Ecto neural progenitor cell (in vitro differentiated cells): ENCODE measurements around the gene TNFAIP8L1.

Experiments
- DNase-seq: peaks from one replicate; pipeline ENCODE4 v3.0.0-alpha.2; 2018; ENCODE audit warnings: low spot score

The TNFAIP8L1 gene

DNA sequence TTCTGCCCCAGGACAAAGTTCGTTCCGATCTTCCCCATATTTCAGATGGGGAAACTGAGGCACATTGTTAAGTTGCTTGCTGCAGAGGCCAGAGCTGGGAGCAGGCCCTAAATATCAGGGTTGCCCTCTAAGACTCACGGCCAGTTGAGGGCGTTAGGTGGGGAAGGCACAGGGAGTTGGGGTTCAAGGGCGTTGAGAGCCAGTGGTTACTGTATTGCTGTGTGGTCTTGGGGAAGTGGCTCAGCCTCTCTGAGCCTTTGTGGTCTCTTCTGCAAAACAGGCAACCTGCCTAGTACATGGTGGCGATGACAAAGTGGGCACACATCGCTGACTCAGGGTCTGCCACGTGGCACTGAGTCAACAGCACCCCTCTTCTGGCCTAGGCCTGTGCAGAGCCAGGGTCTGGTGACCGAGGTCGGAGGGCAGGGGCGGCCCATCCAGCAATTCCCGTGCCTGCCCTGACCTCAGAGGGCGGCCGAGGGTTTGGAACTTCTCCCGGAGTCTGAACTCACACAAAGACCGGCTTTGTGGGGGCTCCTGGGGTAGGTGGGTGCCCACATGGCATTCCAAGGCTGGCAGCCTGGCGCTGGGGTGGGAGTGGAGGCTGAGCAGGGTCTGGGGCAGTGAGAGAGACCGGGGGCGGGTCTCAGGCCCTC, 10.2 kb downstream of the TNFAIP8L1 start:
- DNase-seq, result no peak

DNA sequence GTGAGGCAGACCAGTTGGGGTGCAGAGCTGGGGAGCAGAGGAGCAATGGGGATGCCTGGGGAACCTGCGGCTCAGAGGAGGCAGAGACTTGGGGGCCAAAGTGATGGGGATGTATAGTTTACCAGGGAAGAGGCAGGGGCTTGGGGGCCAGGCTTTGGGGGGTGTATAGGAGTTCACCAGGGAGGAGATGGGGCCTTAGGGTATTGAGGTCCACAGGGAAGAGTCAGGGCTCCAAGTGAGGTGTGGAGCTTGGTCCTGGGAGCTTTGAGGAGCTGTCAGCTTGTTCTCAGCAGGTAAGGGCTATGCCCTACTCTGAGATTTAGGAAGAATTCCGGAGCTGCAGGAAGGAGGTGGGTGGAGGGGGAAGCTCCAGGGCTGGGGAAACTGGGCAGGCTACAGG, 10.8 kb downstream of the TNFAIP8L1 start:
- DNase-seq, result no peak

DNA sequence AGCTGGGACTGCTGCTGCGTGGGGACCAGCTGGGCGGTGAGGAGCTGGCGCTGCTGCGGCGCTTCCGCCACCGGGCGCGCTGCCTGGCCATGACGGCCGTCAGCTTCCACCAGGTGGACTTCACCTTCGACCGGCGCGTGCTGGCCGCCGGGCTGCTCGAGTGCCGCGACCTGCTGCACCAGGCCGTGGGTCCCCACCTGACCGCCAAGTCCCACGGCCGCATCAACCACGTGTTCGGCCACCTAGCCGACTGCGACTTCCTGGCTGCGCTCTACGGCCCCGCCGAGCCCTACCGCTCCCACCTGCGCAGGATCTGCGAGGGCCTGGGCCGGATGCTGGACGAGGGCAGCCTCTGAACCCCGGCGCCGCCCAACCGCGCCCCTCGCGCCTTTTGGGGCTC, 12.8 kb downstream of the TNFAIP8L1 start:
- no peak for DNase-seq

DNA sequence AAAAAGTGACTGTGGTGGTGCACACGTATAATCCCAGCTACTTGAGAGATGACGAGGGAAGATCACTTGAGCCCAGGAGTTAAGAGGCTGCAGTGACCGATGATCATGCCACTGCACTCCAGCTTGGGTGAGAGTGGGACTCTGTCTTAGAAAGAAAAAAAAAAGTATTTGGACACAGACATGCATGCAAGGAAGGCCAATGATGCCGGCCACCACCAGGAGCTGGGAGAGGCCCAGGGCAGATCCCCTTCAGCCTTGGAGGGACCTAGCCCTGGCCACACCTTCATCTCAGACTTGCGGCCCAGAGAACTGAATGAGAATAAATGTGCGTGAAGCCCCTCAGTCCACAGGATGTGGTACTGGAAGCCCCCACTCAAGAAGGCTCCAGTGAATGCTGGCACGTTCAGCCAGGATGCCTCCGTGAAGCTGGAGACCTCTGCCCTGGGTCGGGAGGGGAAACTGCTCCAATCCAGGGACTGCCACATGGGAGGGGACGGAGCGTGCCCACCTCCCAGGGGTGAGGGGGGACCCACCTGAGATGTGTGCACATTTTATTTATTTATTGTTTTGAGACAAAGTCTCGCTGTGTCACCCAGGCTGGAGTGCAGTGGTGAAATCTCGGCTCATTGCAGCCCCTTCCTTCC, 14.6 kb downstream of the TNFAIP8L1 start:
- DNase-seq, result no peak

DNA sequence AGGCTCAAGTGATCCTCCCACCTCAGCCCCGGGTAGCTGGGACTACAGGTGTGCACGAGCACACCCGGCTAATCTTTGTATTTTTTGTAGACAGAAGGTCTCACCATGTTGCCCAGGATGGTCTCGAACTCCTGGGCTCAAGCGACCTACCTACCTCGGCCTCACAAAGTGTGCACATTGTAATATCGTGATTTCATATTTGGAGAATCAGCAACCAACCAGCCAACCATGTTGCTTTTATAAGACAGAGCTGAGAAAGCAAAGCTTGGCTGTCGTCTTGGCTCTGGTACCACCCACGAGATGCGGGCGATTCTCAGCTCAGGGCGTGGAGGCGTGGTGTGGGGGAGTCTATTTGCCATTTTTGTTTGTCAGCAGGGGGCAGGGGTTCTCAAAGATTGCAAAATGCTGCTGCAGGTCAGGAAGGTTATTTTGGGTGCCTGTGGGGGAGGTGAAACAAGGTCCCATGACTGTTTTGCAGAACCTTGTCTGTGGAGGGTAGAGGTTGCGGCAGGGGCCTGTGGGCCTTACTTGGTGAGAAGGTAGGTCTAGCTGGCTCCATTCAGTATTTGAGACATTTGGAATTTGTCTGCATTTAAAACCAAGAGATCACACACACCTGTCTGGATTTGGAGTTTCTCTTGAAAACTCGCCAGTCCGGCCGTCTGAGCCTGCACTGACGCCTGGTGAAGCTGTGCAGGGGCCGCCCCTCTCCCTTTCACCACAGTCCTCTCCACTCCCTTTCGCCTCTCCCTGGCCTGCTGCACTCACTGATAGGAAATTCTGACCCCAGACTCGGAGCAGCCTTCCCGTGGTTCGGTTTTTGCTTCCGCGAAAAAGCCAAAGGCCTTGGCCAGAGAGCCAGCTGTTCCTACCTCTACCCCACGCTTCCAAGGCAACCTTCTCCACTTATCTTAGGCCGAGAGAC, 15.4 kb downstream of the TNFAIP8L1 start:
- DNase-seq, result no peak

DNA sequence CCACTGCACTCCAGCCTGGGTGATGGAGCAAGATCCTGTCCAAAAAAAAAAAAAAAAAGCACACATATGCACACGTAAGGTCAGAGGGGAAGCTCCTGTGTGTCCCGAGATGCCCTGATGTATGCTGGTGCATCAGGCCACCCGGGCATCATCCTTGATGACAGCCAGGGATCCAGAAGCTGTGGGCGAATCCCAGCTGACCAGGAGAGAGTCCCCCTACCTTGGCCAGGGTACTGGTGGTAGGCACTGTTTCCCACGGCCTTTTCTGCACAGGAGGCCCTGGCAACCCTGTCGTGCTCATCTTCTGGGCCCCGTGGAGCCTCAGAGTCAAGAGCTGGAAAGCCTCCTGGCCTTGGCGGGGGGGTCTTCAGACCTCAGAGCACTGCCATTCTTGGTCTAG, 16.8 kb downstream of the TNFAIP8L1 start:
- DNase-seq, result no peak

DNA sequence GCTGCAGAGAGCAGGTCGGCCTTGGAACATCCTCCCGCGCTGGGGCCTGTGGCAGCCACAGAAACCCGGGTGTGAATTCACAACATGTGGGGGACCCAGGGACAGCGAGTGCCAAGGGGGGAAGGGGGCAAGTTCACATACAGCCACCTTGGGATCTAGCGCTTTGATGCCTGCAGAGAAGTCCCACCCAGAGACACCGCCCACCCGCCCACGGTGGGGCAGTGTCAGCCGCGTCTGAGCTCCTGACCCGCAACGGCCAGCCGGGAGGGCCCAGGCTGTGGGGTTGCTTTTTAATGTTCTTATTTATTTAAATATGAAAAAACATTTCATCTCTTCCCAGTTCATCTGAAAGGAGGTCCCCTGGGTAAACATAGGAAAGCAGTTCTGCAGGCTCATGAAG, 17.9 kb downstream of the TNFAIP8L1 start:
- no peak for DNase-seq

DNA sequence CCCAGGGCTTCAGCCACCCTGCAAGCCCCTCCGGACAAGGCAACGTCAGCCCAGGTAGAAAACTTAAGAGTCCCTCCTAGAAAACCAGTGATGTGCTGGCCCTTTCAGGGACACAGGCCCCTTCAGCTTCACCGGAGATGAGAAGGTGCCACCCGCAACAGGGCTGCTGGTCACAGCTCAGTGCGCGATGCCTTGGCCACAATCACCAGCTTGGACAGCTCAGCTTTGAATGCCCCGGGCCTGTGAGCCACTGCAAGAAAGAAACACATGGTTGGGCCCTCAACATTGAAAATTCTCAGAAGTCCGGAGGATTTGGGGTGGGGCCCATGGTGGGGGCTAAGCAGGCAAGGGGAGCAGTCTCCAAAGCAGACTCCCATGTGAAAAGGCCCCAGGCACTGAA, 18.5 kb downstream of the TNFAIP8L1 start:
- DNase-seq, result no peak

DNA sequence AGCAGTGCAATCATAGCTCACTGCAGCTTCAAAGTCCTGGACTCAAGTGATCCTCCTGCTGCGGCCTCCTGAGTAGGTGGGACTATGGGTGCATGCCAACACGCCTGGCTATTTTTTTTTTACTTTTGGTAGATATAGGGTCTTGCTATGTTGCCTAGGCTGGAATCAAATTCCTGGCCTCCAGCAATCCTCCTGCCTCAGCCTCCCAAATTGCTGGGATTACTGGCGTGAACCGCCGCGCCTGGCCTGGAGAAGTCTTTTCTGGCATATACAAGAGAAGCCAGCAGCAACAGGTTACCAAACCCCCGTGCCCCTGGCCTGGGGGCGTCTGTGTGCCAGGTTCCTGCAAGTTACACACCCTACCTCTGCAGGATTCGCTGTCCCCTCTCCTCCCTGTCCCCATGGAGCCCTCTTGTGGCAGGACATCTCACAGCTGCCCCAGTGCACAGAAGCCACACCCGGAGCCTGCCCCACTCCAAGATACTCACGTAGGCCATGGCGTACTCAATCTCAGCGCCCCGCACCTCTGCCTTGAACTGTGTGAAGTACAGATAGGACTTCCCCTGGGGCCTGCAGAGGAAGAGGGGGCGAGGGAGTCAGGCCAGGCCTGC, 21.0 kb downstream of the TNFAIP8L1 start:
- DNase-seq, result peak; percentile 63

DNA sequence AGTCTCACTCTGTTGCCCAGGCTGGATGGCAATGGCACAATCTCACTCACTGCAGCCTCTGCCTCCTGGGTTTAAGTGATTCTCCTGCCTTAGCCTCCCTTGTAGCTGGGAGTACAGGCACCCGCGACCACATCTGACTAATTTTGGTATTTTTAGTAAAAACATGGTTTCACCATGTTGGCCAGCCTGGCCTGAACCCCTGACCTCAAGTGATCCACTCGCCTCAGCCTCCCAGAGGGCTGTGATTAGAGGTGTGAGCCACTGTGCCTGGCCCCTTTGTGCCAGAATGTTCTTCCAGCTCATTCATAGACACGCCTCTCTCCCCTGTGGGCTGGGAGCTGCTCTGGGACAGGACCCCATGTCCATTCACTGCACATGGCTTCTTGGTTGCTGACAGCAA, 21.7 kb downstream of the TNFAIP8L1 start:
- DNase-seq, result no peak

DNA sequence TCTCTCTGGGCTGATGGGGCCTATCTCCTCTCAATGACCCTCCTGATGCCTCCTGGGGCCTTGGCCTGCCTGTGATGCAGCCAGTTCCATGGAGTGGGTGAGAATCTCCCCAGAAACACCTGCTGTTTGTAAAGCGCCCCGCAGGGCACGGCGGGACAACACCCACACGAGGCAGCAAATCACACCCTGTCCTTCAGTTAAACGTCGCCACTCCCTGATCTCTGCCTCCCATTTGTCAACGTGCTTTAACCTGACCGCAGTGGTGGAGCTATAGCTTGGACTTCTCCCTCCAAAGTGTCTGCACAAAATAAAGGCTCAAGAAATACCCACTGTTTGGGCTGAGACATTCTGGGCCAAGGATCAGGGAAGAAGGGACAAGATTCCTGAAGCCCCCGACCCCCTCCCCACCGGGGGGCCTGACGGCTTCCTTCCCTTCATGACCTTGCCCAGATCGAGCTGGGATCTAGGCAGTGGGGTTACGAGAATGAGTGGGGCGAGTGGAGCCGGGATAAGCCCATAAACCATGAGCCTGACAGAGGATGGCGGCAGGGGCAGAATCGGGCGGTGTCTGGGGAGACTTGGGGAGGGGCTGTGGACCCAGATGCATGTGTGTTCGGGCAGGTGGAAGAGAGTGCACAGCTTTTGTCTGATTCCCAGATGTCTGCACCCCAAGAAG, 22.8 kb downstream of the TNFAIP8L1 start:
- DNase-seq, result no peak

DNA sequence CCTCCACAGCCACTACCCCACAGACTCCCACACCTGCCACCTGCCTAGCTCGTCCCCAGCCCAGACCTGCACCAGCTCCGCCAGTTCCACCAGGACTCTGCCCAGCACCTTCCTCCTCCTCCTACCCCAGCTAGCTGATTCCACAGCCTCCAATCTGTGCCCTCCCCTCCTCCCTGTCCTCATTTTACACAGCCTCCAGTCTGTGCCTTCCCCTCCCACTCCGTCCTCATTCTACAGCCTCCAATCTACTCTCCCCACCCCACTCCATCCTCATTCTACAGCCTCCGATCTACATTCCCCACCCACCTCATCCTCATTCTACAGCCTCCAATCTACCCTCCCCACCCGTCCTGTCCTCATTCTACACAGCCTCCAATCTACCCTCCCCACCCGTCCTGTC, 23.5 kb downstream of the TNFAIP8L1 start:
- DNase-seq, result no peak

DNA sequence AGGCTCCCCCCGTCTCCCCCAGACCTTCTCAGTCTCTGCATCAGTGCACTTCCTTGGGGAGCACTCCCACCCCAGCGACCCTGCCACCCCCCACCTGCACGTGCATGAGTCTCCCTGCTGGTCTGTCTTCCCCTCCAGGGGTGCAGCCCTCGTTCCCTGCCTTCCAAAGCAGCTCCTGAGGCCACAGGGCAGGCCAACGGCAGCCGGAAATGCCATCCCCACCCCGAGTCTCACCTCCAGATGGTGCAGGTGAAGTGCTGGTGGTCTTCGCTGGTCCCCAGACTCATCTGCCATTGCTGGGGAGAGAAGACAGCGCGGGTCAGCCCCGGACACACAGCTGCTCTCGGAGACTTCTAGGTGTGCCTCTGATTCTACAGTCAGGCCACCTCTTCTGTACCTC, 25.3 kb downstream of the TNFAIP8L1 start:
- DNase-seq, result no peak

DNA sequence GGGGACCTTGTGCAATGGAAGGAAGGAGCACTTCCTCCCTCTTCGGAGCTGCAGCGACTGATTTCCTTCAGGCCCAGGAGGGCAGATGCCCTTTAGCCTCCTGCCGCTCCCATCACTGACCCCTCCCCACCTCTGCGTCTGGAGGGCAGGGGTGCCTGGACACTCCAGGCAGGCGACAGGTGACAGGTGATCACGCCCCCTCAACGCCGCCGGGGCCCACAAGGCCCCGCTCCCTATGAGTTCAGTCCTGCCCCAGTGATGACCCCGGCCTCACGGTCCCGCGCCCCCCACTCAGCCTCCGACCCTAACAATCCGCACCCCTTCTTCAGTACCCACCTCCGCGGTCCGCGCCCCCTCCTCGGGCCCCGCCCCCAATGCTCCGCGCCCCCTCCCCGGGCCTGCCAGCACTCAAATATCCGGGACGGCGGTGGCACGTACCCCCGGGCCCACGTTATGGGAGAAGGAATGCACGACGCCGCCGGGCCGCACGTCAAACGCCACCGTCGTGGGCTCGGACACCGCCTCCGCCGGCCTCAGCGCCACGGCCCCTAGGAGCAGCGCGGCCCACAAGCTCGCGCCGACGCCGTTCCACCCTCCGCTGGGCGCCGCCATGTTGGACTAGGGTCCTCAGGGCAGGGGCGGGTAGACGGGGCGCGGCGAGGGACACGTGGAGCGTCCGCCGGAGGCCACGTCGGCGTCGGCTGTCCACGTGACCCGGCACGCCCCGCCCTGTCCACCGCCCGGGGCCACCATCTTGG, 30.6 kb downstream of the TNFAIP8L1 start, which contains the start of gene MYDGF:
MYDGF (minus strand) TSS at position 620 of the 758 bp plus-strand sequence; CDS start at position 612, 8 bp downstream.
- DNase-seq, result peak; percentile 95

DNA sequence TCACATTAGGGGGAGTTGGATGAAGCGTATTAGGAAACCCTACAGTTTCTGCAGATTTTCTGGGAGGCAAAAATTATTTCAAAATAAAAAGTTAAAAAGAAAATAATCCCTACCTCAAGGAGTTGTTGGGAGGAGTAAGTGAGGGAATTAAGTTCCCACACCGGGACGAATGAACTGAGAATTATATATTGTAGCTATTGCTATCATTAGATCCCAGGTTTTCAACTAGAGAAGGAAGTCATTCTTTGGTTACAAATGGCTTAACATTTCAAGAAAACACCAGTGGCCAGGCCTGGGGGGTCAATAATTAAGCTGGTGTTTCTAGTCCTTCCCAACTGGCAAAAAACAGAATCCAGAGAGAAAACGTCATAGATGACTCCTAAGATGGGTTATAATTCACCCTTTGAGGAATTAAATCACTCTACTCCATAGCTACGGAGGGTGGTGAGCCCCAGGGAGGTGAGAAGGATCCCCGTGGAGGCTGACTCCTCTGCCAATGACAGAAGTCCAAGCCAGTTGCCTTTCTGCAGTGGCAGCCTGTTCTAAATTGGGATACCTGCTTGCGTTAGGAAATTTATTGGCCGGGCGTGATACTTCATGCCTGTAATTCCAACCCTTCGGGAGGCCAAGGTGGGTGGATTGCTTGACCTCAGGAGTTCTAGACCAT, 32.0 kb downstream of the TNFAIP8L1 start:
- no peak for DNase-seq

DNA sequence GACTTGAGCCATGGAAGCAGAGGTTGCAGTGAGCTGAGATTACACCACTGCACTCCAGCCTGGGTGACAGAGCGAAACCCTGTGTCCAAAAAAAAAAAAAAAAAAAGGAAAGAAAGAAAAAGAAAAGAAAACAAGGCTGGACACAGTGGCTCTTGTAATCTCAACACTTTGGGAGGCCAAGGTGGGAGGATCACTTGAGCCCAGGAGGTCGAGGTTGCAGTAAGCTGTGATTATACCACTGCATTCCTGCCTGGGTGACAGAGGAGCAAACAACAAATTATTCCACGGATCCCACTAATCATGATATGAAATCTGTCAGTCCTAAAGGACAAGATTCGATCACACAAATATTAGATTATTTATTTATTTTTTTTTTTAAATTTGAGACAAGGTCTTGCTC, 33.9 kb downstream of the TNFAIP8L1 start:
- DNase-seq, result no peak

DNA sequence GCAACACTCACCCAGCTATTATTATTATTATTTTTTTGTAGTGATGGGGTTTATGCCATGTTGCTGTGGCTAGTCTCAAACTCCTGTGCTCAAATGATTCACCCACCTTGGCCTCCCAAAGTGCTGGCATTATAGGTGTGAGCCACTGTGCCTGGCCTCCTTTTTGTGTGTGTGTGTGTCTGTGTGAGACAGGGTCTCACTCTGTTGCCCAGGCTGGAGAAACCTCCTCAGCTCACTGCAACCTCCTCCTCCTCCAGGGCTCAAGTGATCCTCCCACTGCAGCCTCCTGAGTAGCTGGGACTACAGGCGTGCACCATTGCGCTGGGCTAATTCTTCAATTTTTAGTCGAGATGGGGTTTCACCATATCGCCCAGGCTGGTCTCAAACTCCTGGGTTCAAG, 34.4 kb downstream of the TNFAIP8L1 start:
- DNase-seq, result no peak

DNA sequence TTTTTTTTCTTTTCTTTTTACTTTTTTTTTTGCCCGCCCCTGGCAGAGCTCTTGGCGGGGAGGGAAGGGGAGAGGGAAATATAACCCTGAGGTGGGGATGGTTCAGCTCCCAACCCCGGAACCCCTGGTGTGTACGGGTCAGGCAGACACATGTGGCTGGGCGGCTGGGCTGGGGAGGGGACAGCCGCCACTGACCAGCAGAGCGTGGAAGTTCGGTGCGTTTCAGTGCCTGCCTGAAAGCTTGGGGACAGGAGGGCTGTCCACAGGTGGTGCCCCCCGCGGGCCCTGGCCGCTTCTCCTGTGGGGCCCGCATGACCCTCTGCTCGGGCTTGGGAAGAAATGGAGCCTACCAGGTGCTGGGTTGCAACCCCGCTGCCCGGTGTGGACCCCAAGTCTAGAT, 36.0 kb downstream of the TNFAIP8L1 start:
- DNase-seq, result no peak

DNA sequence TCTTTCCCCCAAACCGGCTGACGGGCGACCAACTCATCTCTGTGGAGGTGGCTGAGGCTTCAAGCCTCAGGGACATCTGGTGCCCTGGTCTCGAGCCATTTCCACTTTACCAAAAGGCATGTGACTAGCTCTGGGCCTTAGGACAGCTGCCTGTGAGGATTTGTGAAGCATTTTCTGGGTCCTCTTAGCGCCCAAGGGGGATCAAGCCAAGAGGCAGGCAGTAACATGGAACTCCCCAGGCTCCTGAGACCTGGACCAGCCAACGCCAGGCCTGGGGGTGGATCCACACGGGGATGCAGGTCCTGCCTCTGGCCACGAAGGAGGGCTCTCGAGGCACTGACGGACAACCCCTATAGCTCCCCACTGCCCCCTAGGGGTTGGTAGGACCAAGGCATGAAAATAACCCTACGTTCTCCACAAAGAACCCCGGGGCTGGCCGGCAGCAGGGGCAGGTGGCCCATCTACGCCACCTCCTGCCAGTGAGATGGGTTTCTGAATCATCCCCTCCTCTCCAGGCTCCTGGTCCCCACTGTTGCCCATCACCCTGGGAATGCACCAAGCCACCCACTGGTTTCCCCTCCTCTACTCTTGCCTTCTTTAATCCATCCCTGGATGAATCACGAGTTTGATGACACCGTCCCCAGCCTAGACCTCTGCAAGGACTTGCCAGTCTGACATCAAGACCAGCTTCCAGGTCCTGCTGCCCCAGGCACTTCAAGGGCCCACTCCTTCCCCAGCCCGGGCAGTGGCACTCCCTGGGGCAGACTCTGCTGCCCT, 37.8 kb downstream of the TNFAIP8L1 start:
- peak; percentile 76 for DNase-seq
